Esophagus muscularis mucosa (tissue), 4 donors: ENCODE results near the gene HNRNPL.

Experiments
- CTCF ChIP-seq, 3 experiments: fragments of 200-600 bp in 2 of 3; fragments of 450-650 bp in 1 of 3; sonication (generic) in 2 of 3; IDR thresholded peaks; one replicate each; pipeline ENCODE4 v1.5.1; 2017 to 2019; ENCODE audit warnings: antibody characterized with exemption in 3 of 3, mild to moderate bottlenecking in 2 of 3, moderate library complexity in 1 of 3
- EP300 ChIP-seq: sonication (generic); formaldehyde crosslinking; IDR thresholded peaks from one replicate; pipeline ENCODE4 v1.6.1; 2017; ENCODE audit warnings: antibody characterized with exemption
- POLR2A ChIP-seq: fragments of 450-650 bp; IDR thresholded peaks from one replicate; pipeline ENCODE4 v1.6.1; 2017; ENCODE audit warnings: antibody characterized with exemption, moderate library complexity, mild to moderate bottlenecking, low read depth

GRCh38 chr19:38841180-38841766, 8.5 kb downstream of the HNRNPL start:
- TF ChIP-seq POLR2A (no peak), CTCF (IDR thresholded peaks at IDR 0.05) (no peak), EP300 (no peak)
